SJCRH30 (cell line): Measurements from ENCODE around the gene TBC1D14. TPM values are rescaled to one million over a fixed set of nuclear protein-coding genes. Genes with fewer than 3 reads are reported as not detected.

Source experiments
- DNase-seq, 2 experiments: peaks; one replicate each; pipeline ENCODE4 v3.0.0-alpha.2; 2015 to 2020
- H3K27ac ChIP-seq: fragments of 250-450 bp; sonication (Bioruptor Pico); 2 replicates; pipeline ENCODE4 v1.5.1; 2020; ENCODE audit warnings: mild to moderate bottlenecking, moderate library complexity
- H3K27me3 ChIP-seq: fragments of 250-450 bp; sonication (Bioruptor Pico); 2 replicates; pipeline ENCODE4 v1.5.1; 2020; ENCODE audit warnings: mild to moderate bottlenecking, moderate library complexity
- H3K36me3 ChIP-seq: fragments of 250-450 bp; sonication (Bioruptor Pico); 2 replicates; pipeline ENCODE4 v1.5.1; 2020; ENCODE audit warnings: mild to moderate bottlenecking, moderate library complexity
- H3K4me1 ChIP-seq: fragments of 250-450 bp; sonication (Bioruptor Pico); 2 replicates; pipeline ENCODE4 v1.5.1; 2020; ENCODE audit warnings: mild to moderate bottlenecking, moderate library complexity
- H3K4me3 ChIP-seq: fragments of 250-450 bp; sonication (Bioruptor Pico); 2 replicates; pipeline ENCODE4 v1.5.1; 2020; ENCODE audit warnings: mild to moderate bottlenecking, moderate library complexity
- H3K9me3 ChIP-seq: fragments of 250-450 bp; sonication (Bioruptor Pico); replicated peaks from 2 replicates; pipeline ENCODE4 v1.5.1; 2020; ENCODE audit warnings: mild to moderate bottlenecking, moderate library complexity
- total RNA-seq: library from RNA; depleted of rRNA; stranded (reverse); fragments of >200 nt; shearing (Covaris generic); gene quantifications from 2 replicates; pipeline ENCODE4 v1.2.3, GENCODE V29; 2014

Gene TBC1D14
- total RNA-seq, 1 experiment from 2014 or later: 58.0 TPM

GRCh38 chr4:6923507-6923906 is 13.9 kb downstream of the TBC1D14 start:
- DNase-seq: no peak
- no peak overlapping the region for H3K27ac ChIP-seq
- no peaks in the 10 kb centered on the region for H3K9me3 ChIP-seq
- peaks cover 11% of the 10 kb centered on the region for H3K36me3 ChIP-seq
- H3K27me3 ChIP-seq: no peaks in the 10 kb centered on the region
- no peak overlapping the region for H3K4me3 ChIP-seq
- peaks cover 16% of the 10 kb centered on the region for H3K4me1 ChIP-seq

GRCh38 chr4:6924361-6924779 is 14.7 kb downstream of the TBC1D14 start:
- Histone ChIP-seq H3K4me1 (peaks cover 12% of the 10 kb centered on the region), H3K27me3 (no peaks in the 10 kb centered on the region), H3K27ac (no peak overlapping the region), H3K9me3 (no peaks in the 10 kb centered on the region), H3K4me3 (no peak overlapping the region), H3K36me3 (peaks cover 11% of the 10 kb centered on the region)
- DNase-seq: no peak

- Histone ChIP-seq H3K27me3 (no peaks in the 10 kb centered on the region), H3K36me3 (peaks cover 11% of the 10 kb centered on the region), H3K4me3 (no peak overlapping the region), H3K4me1 (peaks cover 12% of the 10 kb centered on the region), H3K9me3 (no peaks in the 10 kb centered on the region), H3K27ac (no peak overlapping the region)
- no peak for DNase-seq
These were observed 15.8 kb downstream of the TBC1D14 start for GRCh38 chr4:6925357-6925836.

DNA sequence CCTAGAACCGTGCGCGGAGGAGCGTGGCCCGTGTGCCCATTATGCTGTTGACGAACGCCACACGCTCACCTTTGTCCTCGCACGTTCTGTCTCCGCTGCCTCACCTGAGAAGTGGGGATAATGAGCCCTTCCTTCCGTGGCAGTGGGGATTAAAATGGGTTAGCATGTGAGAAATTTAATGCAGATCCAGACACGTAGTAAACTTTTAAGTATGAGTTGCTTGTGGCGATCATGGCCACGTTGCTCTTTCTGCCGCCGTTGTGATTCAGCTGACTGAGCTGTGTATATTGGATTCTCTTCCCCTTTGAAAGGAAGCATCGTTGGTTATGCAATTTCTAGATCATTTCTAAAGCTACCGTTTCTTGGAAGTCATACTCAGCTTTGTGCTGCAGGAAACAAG is 16.5 kb downstream of the TBC1D14 start:
- no peak overlapping the region for H3K4me3 ChIP-seq
- H3K27ac ChIP-seq: no peak overlapping the region
- peaks cover 12% of the 10 kb centered on the region for H3K4me1 ChIP-seq
- peaks cover 11% of the 10 kb centered on the region for H3K36me3 ChIP-seq
- no peak for DNase-seq
- no peaks in the 10 kb centered on the region for H3K9me3 ChIP-seq
- H3K27me3 ChIP-seq: no peaks in the 10 kb centered on the region

DNA sequence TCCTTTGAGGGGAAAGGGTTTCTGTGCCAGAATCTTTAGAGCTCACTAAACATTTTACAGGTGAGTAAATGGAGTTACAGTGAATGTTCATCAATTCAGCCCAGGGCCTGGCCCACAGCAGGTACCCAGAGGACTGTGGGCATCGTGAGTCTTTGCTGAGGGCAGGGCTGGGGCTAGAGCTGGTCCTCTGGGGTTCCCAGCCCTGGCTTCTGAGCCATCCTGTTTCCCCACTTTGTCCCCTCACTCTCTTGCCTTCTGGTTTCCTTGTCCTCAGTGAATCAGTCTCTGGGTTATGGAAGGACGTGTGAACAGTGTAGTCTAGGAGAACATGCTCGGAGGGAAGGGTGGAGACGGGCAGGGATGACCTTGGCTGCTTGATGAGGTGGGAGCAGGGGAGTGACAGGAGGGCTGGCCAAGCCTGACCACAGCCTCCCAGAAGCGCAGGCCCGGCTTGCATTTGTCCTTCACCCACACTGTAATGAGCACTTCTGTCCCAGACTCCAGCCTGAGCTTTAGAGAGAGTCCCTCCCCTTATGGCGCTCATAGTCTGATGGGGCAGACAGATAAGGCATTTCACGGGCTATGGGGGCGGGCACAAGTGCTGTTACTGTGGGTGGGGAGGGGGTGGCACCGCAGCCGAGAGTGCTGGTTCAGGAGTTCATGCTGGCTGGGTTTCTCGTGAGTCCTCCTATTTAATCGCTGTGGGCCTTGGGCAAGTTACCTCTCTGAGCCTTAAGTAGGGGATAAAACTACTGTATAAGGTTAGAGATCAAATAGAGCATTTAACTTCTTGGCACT is 17.3 kb downstream of the TBC1D14 start:
- peaks cover 11% of the 10 kb centered on the region for H3K36me3 ChIP-seq
- no peaks in the 10 kb centered on the region for H3K9me3 ChIP-seq
- H3K27me3 ChIP-seq: no peaks in the 10 kb centered on the region
- peak; percentile 75 to 81 for DNase-seq
- H3K27ac ChIP-seq: no peak overlapping the region; the same call in 1 of the 2 replicates
- H3K4me3 ChIP-seq: no peak overlapping the region
- peaks cover 12% of the 10 kb centered on the region for H3K4me1 ChIP-seq

- H3K4me1 ChIP-seq: peaks cover 12% of the 10 kb centered on the region
- H3K9me3 ChIP-seq: no peaks in the 10 kb centered on the region
- H3K4me3 ChIP-seq: no peak overlapping the region
- H3K27ac ChIP-seq: no peak overlapping the region
- H3K27me3 ChIP-seq: no peaks in the 10 kb centered on the region
- H3K36me3 ChIP-seq: peaks cover 11% of the 10 kb centered on the region
- no peak for DNase-seq
These were observed 18.5 kb downstream of the TBC1D14 start for GRCh38 chr4:6928081-6928480.

DNA sequence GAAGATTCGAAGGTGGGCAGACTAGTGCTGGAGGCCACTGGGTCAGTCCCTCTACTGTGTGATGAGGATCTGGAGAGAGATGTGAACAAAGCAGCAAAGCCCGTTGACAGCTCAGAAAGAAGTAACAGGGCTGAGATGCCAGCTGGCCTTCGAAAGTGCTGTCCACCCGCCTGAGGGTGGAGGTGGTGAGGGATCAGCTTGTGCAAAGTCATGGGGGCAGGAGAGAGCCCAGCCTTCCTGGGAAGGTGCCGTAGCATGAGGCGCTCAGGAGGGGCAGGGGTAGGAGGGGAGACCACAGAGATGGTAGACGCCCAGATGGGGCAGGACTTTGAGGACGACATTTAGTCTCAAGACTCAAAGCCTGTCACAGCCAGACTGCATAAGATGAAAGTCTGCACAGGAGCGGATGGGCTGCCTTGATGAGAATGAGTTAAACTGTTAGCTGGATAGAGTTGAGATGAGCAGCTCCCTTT is 19.7 kb downstream of the TBC1D14 start:
- DNase-seq: no peak
- Histone ChIP-seq H3K36me3 (0 out of 2 replicates have a peak, but pooled peaks cover 1% of the 10 kb centered on the region), H3K4me3 (no peak overlapping the region), H3K9me3 (no peaks in the 10 kb centered on the region), H3K27me3 (no peaks in the 10 kb centered on the region), H3K4me1 (peaks cover 12% of the 10 kb centered on the region), H3K27ac (no peak overlapping the region)

DNA sequence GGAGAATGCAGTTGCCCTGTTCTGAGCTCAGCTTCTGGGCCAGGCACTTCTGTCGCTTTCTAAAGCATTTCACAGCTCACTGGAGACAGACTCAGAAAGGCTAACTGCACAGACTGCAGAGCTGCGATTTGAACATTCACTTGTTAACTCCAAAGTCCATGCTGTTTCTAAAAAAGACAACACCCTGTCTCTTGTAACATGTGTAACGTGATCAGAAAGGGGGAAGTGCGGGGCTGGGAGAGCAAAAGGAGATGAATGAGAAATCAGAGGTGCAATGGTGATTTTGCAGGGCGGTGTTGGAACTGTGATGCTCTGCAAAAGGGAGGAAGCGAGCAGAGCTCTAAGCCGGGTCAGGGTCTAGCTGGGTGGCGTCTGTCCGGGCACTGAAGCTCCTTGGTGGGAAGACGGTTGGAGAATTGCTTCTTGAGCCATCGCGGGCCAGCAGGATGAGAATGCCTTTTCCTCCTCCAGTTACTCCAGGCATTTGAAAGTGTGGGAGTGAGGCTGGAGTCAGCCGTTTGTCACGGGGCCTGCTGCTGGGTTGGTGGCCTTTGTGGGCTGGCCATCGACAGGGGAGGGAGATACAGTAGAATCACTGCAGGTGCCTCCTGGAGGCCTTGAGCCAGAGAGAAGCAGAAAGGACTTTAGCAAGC is 20.3 kb downstream of the TBC1D14 start:
- Histone ChIP-seq H3K36me3 (no peaks in the 10 kb centered on the region), H3K4me3 (no peak overlapping the region), H3K4me1 (peaks cover 12% of the 10 kb centered on the region), H3K27me3 (no peaks in the 10 kb centered on the region), H3K27ac (no peak overlapping the region), H3K9me3 (no peaks in the 10 kb centered on the region)
- DNase-seq: no peak

GRCh38 chr4:6932475-6932874 is 22.8 kb downstream of the TBC1D14 start:
- Histone ChIP-seq H3K27me3 (no peaks in the 10 kb centered on the region), H3K36me3 (no peaks in the 10 kb centered on the region), H3K9me3 (no peaks in the 10 kb centered on the region), H3K4me1 (peaks cover 5% of the 10 kb centered on the region; the same call in 1 of the 2 replicates), H3K4me3 (no peak overlapping the region), H3K27ac (no peak overlapping the region)
- DNase-seq: no peak

DNA sequence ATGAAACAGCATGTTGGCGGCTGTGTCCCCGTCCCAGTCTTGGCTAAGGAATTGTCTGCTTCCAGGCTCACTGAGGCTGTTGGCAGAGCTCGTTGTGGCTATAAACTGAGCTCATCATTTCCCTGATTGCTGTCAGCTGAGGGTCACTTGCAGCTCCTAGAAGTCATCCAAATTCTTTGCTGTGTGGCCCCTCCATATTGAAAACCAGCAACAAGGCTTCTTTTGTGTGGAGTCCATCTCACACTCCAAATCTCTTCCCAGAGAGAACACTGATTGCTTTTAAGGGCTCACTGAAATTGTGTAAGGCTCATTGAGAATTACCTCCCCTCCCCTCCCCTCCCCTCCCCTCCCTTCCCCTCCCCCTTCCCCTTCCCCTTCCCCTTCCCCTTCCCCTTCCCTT is 23.3 kb downstream of the TBC1D14 start:
- Histone ChIP-seq H3K4me3 (no peak overlapping the region), H3K27me3 (no peaks in the 10 kb centered on the region), H3K27ac (no peak overlapping the region), H3K36me3 (no peaks in the 10 kb centered on the region), H3K9me3 (no peaks in the 10 kb centered on the region), H3K4me1 (peaks cover 3% of the 10 kb centered on the region; the same call in 1 of the 2 replicates)
- no peak for DNase-seq

DNA sequence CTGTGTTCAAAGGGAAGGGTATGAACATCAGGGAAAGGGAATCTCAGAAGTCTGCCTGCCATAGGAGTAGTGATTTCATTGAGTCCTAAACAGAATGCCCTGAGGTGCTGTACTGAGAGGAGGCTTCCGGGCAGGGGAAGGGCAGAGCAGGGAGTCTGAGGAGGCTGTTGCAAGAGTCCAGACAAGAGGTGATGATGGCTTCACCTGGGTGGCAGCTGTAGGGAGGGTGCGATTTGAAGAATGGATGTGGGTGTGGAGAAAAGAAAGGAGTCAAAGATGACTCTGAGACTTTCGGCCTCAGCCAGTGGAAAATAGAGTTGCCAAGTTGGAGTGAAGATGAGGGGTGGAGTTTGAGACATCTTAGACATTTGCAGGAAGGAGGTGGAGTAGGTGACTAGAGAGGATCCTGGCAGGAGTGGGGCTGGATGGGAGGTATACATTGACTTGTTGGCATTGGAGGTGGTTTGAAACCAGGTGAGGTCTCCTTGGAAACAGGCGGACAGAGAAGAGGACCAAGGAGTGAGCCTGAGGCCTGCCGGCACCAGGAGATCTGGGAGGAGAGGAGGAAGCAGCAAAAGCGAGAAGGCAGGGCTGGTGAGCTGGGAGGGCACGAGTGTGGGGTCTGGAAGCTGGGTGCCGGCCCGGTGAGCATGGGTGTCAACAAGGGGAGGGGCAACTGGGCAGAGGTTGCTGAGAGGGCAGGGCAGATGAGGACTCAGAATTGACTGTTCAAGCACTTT is 24.2 kb downstream of the TBC1D14 start:
- no peaks in the 10 kb centered on the region for H3K36me3 ChIP-seq
- H3K4me1 ChIP-seq: peaks cover 6% of the 10 kb centered on the region; the same call in 1 of the 2 replicates
- no peaks in the 10 kb centered on the region for H3K9me3 ChIP-seq
- DNase-seq: no peak
- H3K27ac ChIP-seq: no peak overlapping the region
- H3K27me3 ChIP-seq: no peaks in the 10 kb centered on the region
- no peak overlapping the region for H3K4me3 ChIP-seq

- peaks cover 6% of the 10 kb centered on the region; the same call in 1 of the 2 replicates for H3K4me1 ChIP-seq
- H3K4me3 ChIP-seq: no peak overlapping the region
- H3K9me3 ChIP-seq: no peaks in the 10 kb centered on the region
These were observed 26.3 kb downstream of the TBC1D14 start for GRCh38 chr4:6935965-6936364.

GRCh38 chr4:6937201-6937600 is 27.6 kb downstream of the TBC1D14 start:
- H3K4me3 ChIP-seq: no peak overlapping the region
- H3K9me3 ChIP-seq: no peaks in the 10 kb centered on the region
- DNase-seq: no peak
- peaks cover 16% of the 10 kb centered on the region for H3K4me1 ChIP-seq
- H3K36me3 ChIP-seq: no peaks in the 10 kb centered on the region
- H3K27ac ChIP-seq: no peak overlapping the region
- no peaks in the 10 kb centered on the region for H3K27me3 ChIP-seq

More at GRCh38 chr4:6935965-6936364, 26.3 kb downstream of the TBC1D14 start:
- DNase-seq: no peak
- no peaks in the 10 kb centered on the region for H3K27me3 ChIP-seq
- H3K27ac ChIP-seq: no peak overlapping the region
- H3K36me3 ChIP-seq: no peaks in the 10 kb centered on the region

DNA sequence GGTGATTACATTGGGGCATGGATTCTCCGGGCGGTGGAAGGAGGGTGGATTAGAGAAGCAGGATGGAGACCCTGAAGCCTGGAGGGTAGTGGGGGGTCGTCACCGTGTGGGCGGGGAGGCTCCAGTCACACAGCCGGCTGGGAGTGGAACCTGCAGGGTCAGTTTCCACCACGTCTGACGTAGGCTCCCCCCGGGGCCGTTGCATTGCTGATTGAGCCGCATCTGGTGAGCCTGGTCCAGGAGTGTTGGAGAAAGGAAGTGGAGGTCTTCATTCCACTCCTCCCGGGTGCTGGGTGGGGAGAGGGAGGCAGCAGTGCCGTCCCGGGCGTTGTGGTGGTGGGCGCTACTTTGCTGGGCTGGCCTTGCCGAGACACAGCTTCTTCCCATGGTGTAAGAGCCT is 28.1 kb downstream of the TBC1D14 start:
- no peak overlapping the region for H3K4me3 ChIP-seq
- no peaks in the 10 kb centered on the region for H3K27me3 ChIP-seq
- no peaks in the 10 kb centered on the region for H3K9me3 ChIP-seq
- DNase-seq: no peak
- no peak overlapping the region for H3K27ac ChIP-seq
- H3K36me3 ChIP-seq: no peaks in the 10 kb centered on the region
- peaks cover 21% of the 10 kb centered on the region for H3K4me1 ChIP-seq

GRCh38 chr4:6938237-6938636 is 28.6 kb downstream of the TBC1D14 start:
- Histone ChIP-seq H3K27me3 (no peaks in the 10 kb centered on the region), H3K36me3 (no peaks in the 10 kb centered on the region), H3K9me3 (no peaks in the 10 kb centered on the region), H3K4me1 (peaks cover 23% of the 10 kb centered on the region), H3K27ac (no peak overlapping the region), H3K4me3 (no peak overlapping the region)
- peak; percentile 29 to 44 for DNase-seq
